GM19023 (cell line): Measurements from ENCODE around the gene FMN2.

Experiments
- ATAC-seq: cut with Tn5 transposase; IDR thresholded peaks from one replicate; pipeline ENCODE4 v1.9.1; 2021; ENCODE audit warnings: mild to moderate bottlenecking, moderate library complexity; ENCODE audit not compliant: unreplicated experiment

The FMN2 gene

DNA sequence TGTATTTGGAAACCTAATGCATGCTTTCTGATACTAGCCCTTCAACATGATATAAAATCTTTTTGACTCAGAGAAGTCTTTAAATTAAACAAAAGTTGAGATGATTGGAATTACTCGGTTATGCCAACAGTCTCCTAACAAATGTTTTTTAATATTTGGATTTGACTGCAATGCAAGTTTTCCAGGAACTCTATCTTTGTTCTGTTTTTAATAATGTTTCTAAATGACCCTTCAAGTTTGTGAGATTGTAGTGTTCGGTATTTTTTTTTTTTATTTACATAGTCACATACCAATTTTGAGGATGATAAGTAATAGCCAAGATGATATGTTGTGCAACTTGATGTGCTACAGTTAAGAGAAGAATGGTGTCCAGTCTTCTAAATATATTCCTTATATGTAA, 258.0 kb downstream of the FMN2 start:
- no peak for ATAC-seq

DNA sequence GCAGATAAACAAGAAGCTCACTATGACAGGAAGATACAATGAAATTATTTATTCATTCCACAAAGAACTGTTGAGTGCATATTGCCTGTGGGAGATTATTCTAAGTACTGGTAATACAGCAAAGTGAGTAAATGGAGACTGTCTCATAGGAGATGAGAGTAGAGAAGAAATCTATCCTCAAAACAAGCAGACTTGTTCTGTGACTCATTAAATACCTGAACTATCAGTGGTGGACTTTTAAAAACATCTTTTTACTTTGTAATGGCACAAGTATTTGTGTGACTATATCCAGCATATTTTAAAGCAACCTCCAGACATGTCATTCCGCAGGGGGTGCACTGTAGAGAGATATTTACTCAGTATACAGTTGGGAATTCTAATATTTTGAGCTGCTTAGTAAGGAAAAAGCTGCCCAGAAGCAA, 259.2 kb downstream of the FMN2 start:
- ATAC-seq, result no peak

- ATAC-seq, result no peak
These were observed 260.0 kb downstream of the FMN2 start for GRCh38 chr1:240351690-240352089.

DNA sequence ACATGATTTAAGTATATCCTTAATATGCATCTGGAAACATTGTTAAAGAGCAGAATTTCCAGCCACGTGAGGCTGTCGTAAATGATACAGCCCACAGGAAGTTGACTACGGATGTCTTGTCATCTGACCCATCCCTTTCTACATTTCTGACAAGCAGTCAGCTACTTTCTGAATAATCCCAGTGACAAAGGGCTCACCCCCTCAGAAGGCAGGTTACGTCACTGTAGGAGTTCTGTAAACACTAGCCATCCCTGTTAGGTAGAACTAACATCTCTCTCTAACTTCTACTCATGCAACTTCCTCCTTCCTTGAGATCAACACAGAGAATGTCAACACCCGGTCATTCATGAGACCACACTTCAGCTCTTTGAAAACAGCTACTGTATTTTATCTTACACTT, 261.1 kb downstream of the FMN2 start:
- no peak for ATAC-seq

DNA sequence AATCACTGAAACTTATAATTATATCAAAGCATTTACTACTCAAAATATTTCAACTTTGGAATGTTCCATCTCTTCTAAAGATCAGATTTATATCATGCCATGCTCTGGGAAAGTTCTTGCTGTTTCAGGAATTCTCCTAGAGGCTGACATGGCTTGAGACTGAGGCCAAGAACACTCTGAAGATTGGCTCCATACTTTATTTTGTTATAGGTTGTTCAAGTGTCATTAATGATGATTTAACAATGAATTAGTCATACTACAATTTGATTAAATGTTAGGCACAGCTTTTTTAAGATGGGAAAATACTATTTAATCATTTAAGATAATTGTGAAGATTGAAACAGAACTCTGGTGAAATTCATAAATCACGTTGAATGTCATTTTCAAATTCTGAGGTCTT, 264.9 kb downstream of the FMN2 start:
- ATAC-seq, result no peak

GRCh38 chr1:240362046-240362445, 270.4 kb downstream of the FMN2 start:
- no peak for ATAC-seq

- no peak for ATAC-seq
These were observed 271.1 kb downstream of the FMN2 start for GRCh38 chr1:240362826-240363225.

- ATAC-seq, result no peak
These were observed 271.6 kb downstream of the FMN2 start for GRCh38 chr1:240363315-240363714.

DNA sequence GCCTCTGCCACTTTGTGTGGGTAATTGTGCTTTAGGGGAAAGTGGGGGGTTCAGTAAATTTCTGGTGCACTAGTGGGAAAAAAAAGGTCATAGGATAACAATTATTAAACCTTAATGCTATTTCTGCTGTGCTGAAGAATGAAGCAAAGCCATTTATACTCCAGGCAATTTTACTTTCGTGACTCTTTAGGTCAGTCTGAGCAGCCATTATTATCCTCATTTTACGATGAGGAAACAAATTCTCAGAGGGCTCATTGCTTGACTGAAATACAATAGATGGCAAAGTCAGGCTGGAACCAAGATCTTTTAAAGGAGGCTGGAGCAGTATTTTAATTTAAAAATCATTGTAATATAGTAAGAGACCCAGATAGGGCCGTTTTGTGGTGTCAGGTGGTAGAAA, 272.2 kb downstream of the FMN2 start:
- no peak for ATAC-seq

- no peak for ATAC-seq
These were observed 275.0 kb downstream of the FMN2 start for GRCh38 chr1:240366636-240367035.

- ATAC-seq, result no peak
These were observed 293.9 kb downstream of the FMN2 start for GRCh38 chr1:240385551-240385950.

DNA sequence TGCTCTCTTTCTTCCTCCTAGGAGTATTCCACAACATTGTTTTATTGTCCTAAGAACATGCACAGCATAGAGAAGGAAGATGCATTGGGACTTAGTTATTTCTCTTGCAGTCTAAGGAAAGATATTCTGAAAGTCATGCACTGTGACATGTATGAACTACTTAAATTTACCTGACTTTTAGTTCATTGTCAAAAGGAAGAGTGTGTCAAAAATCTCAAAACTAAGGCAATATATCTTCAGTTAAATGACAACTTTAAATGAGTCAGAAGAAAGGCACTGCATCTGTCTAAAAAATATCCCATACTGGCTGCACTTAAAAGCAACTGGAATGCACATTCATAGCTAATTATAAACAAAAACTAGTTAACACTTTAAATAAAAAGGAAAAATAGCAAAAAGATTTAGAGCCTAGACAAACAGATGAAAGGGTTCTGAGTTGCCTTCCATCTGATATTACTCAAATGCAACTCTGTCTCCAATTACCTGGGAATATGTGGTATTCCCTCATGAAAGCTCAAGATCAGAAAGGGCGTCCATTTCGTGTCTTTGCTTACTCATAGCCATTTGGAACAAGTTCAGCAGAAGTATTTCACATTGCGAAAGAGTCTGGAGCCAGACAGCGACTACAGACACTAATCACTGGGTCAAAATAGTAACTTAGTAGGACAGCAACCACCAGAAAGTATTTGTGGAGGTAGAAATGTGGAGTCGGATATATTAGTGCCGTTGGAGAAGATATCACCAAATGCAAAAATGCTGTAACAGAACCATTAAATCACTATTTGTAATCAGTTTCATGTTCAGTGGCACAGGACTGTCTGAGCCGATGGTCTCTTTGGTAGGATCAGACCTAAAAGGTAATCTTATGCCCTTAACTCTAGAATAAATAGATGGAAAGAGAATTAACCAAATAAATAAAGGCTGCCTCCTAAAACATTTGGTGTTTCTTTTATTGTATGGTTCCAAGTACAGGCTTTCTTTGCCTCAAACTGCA, 294.6 kb downstream of the FMN2 start:
- ATAC-seq, result no peak

DNA sequence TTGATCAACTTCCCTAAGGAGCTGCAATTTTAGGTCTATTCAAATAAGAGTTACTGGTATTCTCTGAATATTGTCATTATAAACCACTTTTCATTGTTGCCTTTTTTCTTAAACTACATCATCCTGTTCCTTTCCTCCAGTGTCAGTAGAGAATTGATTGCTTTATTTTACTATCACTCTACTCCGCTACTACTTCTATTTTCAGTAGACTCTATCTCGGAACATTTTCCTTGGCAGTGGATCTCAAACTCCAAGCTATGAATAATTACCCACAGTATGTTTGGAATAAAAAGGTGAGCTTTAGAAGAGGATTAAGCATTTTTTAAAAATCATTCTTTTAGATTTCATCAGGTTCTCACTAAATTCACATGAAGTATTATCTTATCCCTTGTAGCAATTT, 295.4 kb downstream of the FMN2 start:
- ATAC-seq, result no peak

DNA sequence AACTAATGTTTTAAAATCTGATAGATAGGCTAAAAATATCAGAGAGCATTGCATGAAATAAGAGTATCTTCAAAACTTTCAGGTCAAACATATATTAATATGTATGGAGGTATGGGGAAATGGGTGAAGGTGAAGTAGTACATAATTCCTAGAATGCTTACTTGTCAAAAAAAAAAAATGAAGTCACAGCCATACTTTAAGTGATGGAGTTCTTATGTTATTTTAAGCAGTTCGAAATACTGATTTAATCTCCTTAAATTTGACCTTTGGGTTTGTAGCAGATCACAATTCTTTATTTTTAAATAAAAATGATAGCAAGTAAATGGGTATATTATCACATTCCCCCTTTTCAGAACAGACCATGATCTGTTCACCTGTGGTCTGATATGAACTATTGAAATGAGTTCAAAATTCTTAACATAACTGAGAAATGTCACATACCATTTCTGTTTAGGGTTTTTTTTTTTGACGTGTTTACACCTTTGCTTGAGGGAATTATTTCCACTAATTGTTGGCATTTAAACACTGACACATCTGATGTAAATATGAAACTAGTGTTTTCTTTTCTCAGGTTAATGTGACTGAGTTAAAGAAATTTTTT, 300.1 kb downstream of the FMN2 start:
- no peak for ATAC-seq

DNA sequence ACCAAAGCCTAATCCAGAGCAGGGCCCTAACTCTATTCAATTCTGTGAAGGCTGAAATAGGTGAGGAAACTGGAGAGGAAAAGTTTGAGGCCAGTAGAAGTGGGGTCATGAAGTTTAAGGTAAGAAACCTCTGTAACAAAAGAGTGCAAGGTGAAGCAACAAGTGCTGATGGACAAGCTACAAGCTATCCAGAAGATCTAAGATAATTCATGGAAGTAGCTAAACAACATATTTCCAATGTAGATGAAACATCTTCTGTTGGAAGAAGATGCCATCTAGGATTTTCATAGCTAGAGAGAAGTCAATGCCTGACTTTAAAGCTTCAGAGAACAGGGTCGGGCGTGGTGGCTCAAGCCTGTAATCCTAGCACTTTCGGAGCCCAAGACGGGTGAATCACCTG, 302.7 kb downstream of the FMN2 start:
- no peak for ATAC-seq

DNA sequence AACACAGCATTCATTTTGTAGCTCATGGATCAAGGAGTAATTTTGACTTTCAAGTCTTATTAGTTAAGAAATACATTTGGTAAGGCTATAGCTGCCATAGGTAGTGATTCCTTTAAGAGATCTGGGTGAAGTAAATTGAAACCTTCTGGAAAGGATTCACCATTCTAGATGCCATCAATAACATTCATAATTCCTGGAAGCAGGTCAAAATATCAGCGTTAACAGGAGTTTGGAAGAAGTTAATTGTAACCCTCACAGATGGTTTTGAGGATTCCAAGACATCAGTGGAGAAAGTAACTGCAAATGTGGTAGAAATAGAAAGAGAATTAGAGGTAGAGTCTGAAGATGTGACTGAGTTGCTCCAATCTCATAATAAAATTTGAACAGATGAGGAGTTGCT, 303.7 kb downstream of the FMN2 start:
- no peak for ATAC-seq

DNA sequence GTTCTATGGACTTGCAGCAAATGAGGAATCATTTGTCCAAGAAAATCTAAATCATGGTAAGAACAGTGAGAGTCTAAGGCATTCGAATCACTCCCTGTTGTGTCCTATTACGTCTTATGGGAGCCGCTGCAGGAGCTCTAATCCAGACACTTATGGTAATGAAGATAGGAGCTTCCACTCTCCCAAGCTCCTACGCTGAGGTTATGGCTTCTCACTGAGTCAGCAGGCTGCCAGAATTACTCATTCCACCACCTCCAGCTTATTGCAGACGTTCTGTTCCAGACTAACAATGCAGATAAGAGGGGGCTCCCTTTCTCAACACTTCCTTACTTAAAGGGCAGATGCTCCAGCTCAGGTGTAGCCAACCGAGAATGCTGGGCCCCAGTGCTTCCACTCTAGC, 307.7 kb downstream of the FMN2 start:
- no peak for ATAC-seq

GRCh38 chr1:240401731-240402130, 310.0 kb downstream of the FMN2 start:
- no peak for ATAC-seq

DNA sequence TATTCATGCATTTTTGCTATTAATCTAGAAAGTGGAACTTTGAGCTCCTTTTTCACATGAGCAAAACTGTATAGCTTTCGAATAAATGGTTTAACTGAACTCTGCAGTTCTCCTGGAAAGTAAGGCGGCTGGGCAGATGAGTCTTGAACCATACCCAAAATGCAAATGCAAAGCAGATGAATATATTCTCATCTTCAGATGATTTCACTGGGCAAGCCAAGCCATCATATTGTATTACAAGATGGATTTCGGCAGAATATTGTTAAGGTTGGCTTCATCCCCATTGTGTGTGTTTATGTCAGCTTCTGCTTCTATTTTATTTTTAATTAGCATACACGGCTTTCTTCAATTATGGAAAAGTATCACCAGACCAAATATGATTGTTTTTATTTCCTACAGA, 310.6 kb downstream of the FMN2 start:
- ATAC-seq, result no peak

GRCh38 chr1:240404286-240404685, 312.6 kb downstream of the FMN2 start:
- no peak for ATAC-seq

GRCh38 chr1:240405751-240406150, 314.1 kb downstream of the FMN2 start:
- no peak for ATAC-seq

DNA sequence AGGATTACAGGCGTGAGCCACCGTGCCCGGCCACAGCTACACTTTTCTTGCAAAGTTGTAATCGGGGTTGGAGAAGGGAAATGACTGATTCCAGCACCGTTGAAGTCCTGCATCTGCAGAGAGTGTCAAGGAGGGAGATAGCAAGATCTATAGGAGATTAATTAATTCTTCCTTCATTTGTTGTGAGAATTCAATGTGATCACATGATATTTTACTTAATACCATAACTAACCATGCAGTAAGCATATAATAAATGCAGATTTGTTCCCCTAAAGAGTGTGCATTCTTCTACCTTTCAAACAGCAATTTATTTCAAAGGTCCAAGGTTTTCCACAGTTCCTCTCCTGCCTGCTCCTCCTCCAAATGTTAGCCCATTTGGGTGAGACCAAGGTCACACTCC, 315.7 kb downstream of the FMN2 start:
- no peak for ATAC-seq
